Vagina (tissue), 2 donors: Measurements from ENCODE around the gene TSN. TPM values are rescaled to one million over a fixed set of nuclear protein-coding genes. Genes with fewer than 3 reads are reported as not detected.

ENCODE experiments used
- DNase-seq, 2 donors: peaks; one replicate each; pipeline ENCODE4 v3.0.0-alpha.2; 2017; ENCODE audit errors: extremely low spot score in 2 of 2
- H3K27ac ChIP-seq: fragments of 200-600 bp; sonication (generic); one replicate; pipeline ENCODE4 v1.5.1; 2019
- H3K27me3 ChIP-seq: fragments of 200-600 bp; sonication (generic); one replicate; pipeline ENCODE4 v1.5.1; 2019
- H3K36me3 ChIP-seq, 2 donors: fragments of 200-600 bp; sonication (generic); one replicate each; pipeline ENCODE4 v1.5.1; 2017 to 2019
- H3K4me1 ChIP-seq: fragments of 200-600 bp; sonication (generic); one replicate; pipeline ENCODE4 v1.5.1; 2019
- H3K4me3 ChIP-seq, 2 donors: fragments of 200-600 bp; sonication (generic); 1 replicate in 1 of 2; 2 replicates in 1 of 2; pipeline ENCODE4 v1.5.1; 2016 to 2019
- H3K9me3 ChIP-seq: fragments of 200-600 bp; sonication (generic); one replicate; pipeline ENCODE4 v1.5.1; 2019
- CTCF ChIP-seq, 3 experiments: fragments of 450-650 bp in 2 of 3; fragments of 200-600 bp in 1 of 3; sonication (generic) in 1 of 3; IDR thresholded peaks; one replicate each; pipeline ENCODE4 v1.5.1; 2017 to 2019; ENCODE audit warnings: antibody characterized with exemption in 3 of 3, mild to moderate bottlenecking in 2 of 3, moderate library complexity in 2 of 3
- POLR2A ChIP-seq, 2 donors: fragments of 450-650 bp; IDR thresholded peaks; one replicate each; pipeline ENCODE4 v1.6.1; 2017; ENCODE audit warnings: antibody characterized with exemption in 2 of 2, mild to moderate bottlenecking in 2 of 2, moderate library complexity in 2 of 2
- POLR2AphosphoS5 ChIP-seq, 2 donors: sonication (generic); formaldehyde crosslinking; IDR thresholded peaks; one replicate each; pipeline ENCODE4 v1.9.0; 2017; ENCODE audit warnings: antibody characterized with exemption in 2 of 2, mild to moderate bottlenecking in 2 of 2, low read depth in 1 of 2; ENCODE audit not compliant: insufficient read depth in 1 of 2
- intact Hi-C: fragments of 100-400 bp; cut with DNase I; formaldehyde crosslinking; loops from one replicate; pipeline ENCODE4 v1.15.1; 2023
- total RNA-seq: library from RNA; depleted of rRNA; stranded (reverse); fragments of >200 nt; gene quantifications from one replicate; pipeline ENCODE4 v1.2.3, GENCODE V29; 2016

The TSN gene
- total RNA-seq, 1 donor from 2014 or later = 35.4 TPM

GRCh38 chr2:121768143-121768755, 12.8 kb downstream of the TSN start:
- DNase-seq = no peak
- H3K4me1 ChIP-seq = no peaks in the 10 kb centered on the region
- no peak overlapping the region for H3K4me3 ChIP-seq
- intact Hi-C loops = no loop called here
- no peaks in the 10 kb centered on the region for H3K27me3 ChIP-seq
- no peak overlapping the region for H3K27ac ChIP-seq
- peaks cover 0 to 47% of the 10 kb centered on the region in 2 donors for H3K36me3 ChIP-seq
- H3K9me3 ChIP-seq = no peaks in the 10 kb centered on the region
- TF ChIP-seq CTCF (IDR thresholded peaks at IDR 0.05) = no peak
- TF ChIP-seq POLR2AphosphoS5 (IDR thresholded peaks at IDR 0.05; ENCODE audit: insufficient read depth in 1 of 2, low read depth in 1 of 2) = no peak
- no peak for TF ChIP-seq POLR2A (IDR thresholded peaks at IDR 0.05)

DNA sequence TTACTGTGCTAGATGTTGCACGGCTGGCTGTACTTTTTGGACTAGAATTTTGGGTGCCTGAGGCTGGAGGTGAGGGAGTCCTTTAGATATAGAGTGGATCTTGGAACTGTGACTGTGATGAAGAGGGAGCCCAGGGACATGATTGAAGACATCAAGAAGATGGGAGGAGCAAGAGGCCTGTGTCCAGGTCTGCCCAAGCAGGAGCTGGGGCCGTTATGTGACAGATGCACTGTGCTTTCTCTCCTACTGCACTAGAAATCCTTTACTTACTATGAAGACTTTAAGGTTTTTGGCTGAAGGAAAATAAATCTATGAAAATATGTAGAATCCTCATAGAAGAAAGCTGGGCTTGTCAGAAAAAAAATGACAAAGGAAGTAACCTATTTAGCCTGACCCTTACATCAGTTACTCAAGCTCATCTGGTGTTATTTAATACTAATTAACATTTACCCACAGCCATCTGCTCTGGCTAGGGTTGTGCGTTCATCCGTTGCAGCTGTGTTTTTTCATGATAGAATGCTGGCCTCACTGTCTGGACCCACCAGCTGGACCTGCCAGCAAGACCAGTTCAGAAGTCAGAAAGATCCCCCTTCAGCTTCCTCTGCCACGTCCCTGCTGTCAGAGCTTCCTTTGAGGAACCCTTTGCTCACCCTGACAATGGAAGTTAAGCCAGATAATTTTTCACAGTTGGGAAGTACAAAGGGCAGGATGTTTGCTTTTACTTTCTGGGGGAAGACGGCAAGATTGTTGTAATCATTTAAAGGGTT, 16.7 kb downstream of the TSN start:
- Histone ChIP-seq H3K9me3 (no peaks in the 10 kb centered on the region), H3K36me3 (peaks cover 0 to 11% of the 10 kb centered on the region in 2 donors), H3K27me3 (no peaks in the 10 kb centered on the region), H3K27ac (no peak overlapping the region), H3K4me3 (no peak overlapping the region), H3K4me1 (no peaks in the 10 kb centered on the region)
- DNase-seq = no peak
- no peak for TF ChIP-seq POLR2AphosphoS5 (IDR thresholded peaks at IDR 0.05; ENCODE audit: insufficient read depth in 1 of 2, low read depth in 1 of 2)
- TF ChIP-seq CTCF (IDR thresholded peaks at IDR 0.05) = no peak
- no peak for TF ChIP-seq POLR2A (IDR thresholded peaks at IDR 0.05)
- intact Hi-C loops = no loop called here

DNA sequence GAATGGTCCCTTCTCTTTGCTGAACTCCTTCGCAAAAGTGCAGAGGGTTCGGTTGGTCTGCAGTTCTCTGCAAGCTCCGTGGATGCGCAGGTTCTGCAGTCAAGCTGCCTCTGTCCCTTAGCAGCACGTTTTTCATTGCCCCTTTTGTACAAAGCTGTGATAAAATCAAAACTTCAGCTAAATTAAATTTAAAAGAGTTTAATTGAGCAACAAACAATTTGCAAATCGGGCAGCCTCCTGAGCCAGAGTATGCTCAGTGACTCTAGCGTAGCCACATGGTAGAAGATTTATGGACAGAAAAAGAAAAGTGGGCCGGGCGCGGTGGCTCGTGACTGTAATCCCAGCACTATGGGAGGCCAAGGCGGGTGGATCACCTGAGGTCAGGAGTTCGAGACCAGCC, 18.8 kb downstream of the TSN start:
- Histone ChIP-seq H3K27ac (no peak overlapping the region), H3K4me3 (no peak overlapping the region), H3K36me3 (no peaks in the 10 kb centered on the region), H3K4me1 (no peaks in the 10 kb centered on the region), H3K27me3 (no peaks in the 10 kb centered on the region), H3K9me3 (no peaks in the 10 kb centered on the region)
- intact Hi-C loops = no loop called here
- TF ChIP-seq POLR2AphosphoS5 (IDR thresholded peaks at IDR 0.05; ENCODE audit: insufficient read depth in 1 of 2, low read depth in 1 of 2) = no peak
- TF ChIP-seq CTCF (IDR thresholded peaks at IDR 0.05) = no peak
- no peak for TF ChIP-seq POLR2A (IDR thresholded peaks at IDR 0.05)
- DNase-seq = no peak

GRCh38 chr2:121776361-121776760, 20.9 kb downstream of the TSN start:
- no peak overlapping the region for H3K27ac ChIP-seq
- H3K9me3 ChIP-seq = no peaks in the 10 kb centered on the region
- no peaks in the 10 kb centered on the region for H3K27me3 ChIP-seq
- TF ChIP-seq POLR2AphosphoS5 (IDR thresholded peaks at IDR 0.05; ENCODE audit: insufficient read depth in 1 of 2, low read depth in 1 of 2) = no peak
- no peak for TF ChIP-seq CTCF (IDR thresholded peaks at IDR 0.05)
- no peak for TF ChIP-seq POLR2A (IDR thresholded peaks at IDR 0.05)
- H3K36me3 ChIP-seq = no peaks in the 10 kb centered on the region
- DNase-seq = no peak
- H3K4me1 ChIP-seq = no peaks in the 10 kb centered on the region
- H3K4me3 ChIP-seq = no peak overlapping the region
- intact Hi-C loops = no loop called here
